Transverse colon (tissue), 4 donors: ENCODE results near the gene EBLN2.

Experiments
- CTCF ChIP-seq, 5 experiments: fragments of 200-600 bp in 3 of 5; fragments of 450-650 bp in 2 of 5; sonication (generic) in 3 of 5; IDR thresholded peaks; 1 replicate in 2 of 5; 2 replicates in 3 of 5; pipeline ENCODE4 v1.5.1; 2016 to 2017; ENCODE audit warnings: antibody characterized with exemption in 5 of 5, inconsistent platforms in 3 of 5, mild to moderate bottlenecking in 2 of 5, moderate library complexity in 1 of 5
- POLR2AphosphoS5 ChIP-seq, 3 donors: sonication (generic); formaldehyde crosslinking; IDR thresholded peaks; one replicate each; pipeline ENCODE4 v1.6.1; 2016; ENCODE audit warnings: antibody characterized with exemption in 3 of 3

- no peak for TF ChIP-seq POLR2AphosphoS5 (IDR thresholded peaks at IDR 0.05)
- no peak for TF ChIP-seq CTCF (IDR thresholded peaks at IDR 0.05)
These were observed 12.1 kb upstream of the EBLN2 start for GRCh38 chr3:73049319-73049718.
